Left ventricle myocardium inferior (tissue), 1 donor: Measurements from ENCODE around the gene DCAF6. TPM values are rescaled to one million over a fixed set of nuclear protein-coding genes. Genes with fewer than 3 reads are reported as not detected.
"Not testable (repeated sequence)": the region's sequence is repeated elsewhere in the genome, so short reads cannot be mapped to it uniquely, and the experiment has no call there.

Experiments used
- DNase-seq: peaks from one replicate; pipeline ENCODE4 v3.0.0-alpha.2; 2020
- H3K27ac ChIP-seq: fragments of 200-600 bp; replicated peaks from 2 replicates; pipeline ENCODE4 v1.8.0; 2021
- H3K27me3 ChIP-seq: fragments of 200-600 bp; 2 replicates; pipeline ENCODE4 v1.8.0; 2021; ENCODE audit warnings: low read depth
- H3K36me3 ChIP-seq: fragments of 200-600 bp; 2 replicates; pipeline ENCODE4 v1.8.0; 2021
- H3K4me1 ChIP-seq: fragments of 200-600 bp; 2 replicates; pipeline ENCODE4 v1.8.0; 2021
- H3K4me3 ChIP-seq: fragments of 200-600 bp; 2 replicates; pipeline ENCODE4 v1.8.0; 2021; ENCODE audit warnings: mild to moderate bottlenecking, moderate library complexity
- H3K9me3 ChIP-seq: fragments of 200-600 bp; replicated peaks from 2 replicates; pipeline ENCODE4 v1.8.0; 2021
- intact Hi-C: fragments of 100-400 bp; cut with micrococcal nuclease; formaldehyde crosslinking; loops from one replicate; pipeline ENCODE4 v1.11.0; 2022
- long read RNA-seq: library from polyadenylated mRNA; unstranded; transcript quantifications from one replicate; pipeline ENCODE4 v2.0.0, GENCODE V29; 2021
- total RNA-seq: library from RNA; stranded (reverse); fragmentation: NEBNext Ultra II Directional; extraction: Animal tissue kit (Norgen Biotek cat#: 25700); gene quantifications from one replicate; pipeline ENCODE4 v1.2.1, GENCODE V29; 2021
- TF ChIP-seq, protein P1 (sequence below): fragments of 200-600 bp; IDR thresholded peaks from 2 replicates; pipeline ENCODE4 v1.8.0; 2021; ENCODE audit warnings: antibody characterized with exemption, mild to moderate bottlenecking, borderline replicate concordance
- donor health status: DM: no; HTN: yes; CAD: no; lungs with severe emphysema.

DCAF6 gene, protein sequence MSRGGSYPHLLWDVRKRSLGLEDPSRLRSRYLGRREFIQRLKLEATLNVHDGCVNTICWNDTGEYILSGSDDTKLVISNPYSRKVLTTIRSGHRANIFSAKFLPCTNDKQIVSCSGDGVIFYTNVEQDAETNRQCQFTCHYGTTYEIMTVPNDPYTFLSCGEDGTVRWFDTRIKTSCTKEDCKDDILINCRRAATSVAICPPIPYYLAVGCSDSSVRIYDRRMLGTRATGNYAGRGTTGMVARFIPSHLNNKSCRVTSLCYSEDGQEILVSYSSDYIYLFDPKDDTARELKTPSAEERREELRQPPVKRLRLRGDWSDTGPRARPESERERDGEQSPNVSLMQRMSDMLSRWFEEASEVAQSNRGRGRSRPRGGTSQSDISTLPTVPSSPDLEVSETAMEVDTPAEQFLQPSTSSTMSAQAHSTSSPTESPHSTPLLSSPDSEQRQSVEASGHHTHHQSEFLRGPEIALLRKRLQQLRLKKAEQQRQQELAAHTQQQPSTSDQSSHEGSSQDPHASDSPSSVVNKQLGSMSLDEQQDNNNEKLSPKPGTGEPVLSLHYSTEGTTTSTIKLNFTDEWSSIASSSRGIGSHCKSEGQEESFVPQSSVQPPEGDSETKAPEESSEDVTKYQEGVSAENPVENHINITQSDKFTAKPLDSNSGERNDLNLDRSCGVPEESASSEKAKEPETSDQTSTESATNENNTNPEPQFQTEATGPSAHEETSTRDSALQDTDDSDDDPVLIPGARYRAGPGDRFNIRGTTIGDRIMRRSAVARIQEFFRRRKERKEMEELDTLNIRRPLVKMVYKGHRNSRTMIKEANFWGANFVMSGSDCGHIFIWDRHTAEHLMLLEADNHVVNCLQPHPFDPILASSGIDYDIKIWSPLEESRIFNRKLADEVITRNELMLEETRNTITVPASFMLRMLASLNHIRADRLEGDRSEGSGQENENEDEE
- total RNA-seq = 196 TPM
- long read RNA-seq, transcript DCAF6-201 (19 exons, 3,186 nt) = minor isoform, 22 of 386 reads
- long read RNA-seq, transcript DCAF6-203 (20 exons, 3,302 nt) = major isoform, 84 of 386 reads
- long read RNA-seq, transcript DCAF6-202 (22 exons, 3,349 nt) = minor isoform, 56 of 386 reads
- long read RNA-seq, partial matches to known transcripts = 70 of 386 reads
- long read RNA-seq, other reads (novel, unspliced or antisense) = 154 of 386 reads

DNA sequence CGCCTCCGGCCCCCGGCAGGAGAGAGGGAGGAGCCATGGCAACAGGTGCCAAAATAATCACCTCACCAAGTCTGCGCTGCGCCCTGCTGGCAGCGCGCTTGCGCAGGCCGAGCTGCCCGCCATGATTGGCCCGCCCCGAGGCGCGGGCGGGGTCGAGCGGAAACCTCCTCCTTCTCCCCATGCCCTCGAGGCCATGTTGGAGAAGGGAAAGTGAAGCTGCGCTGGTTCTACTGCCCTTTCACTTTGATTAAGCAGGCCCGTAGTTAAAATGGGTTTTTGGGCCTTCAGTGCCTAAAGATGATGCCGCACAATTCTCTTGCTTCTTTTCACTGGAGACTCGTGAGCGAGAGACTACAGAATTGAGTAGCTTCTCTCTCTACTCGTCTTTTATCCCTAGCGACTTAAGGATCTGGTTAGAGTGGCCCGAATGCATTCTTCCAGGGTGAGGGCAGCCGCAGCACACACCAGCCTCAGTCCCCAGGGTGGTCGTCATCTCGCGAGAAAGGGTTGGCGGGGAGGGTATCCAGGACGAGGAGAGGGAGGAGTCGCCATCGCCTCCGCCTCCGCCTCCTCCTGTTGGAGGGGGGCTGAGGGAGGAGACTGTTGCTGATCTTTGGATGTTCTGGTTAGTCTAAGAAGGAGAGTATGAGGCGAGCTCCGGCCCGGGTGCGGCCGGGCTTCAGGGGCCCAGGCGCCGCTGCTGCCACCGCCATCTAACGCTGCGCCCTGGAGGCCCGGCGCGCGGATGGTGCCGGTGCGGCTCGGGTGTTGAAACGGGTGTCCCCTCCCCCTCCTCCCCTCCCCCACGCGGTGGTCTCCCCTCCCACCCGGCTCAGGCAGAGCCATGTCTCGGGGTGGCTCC, at the start of gene DCAF6:
Gene DCAF6 (plus strand): TSS at position 616 of the 862 bp plus-strand sequence. CDS start 229 bp downstream, at position 845.
- H3K4me3 ChIP-seq = peak within 1 kb of the TSS; percentile 94
- peak within 1 kb of the TSS; percentile 97 for H3K27ac ChIP-seq
- H3K36me3 ChIP-seq = no peaks in the 10 kb centered on the region
- no peaks in the 10 kb centered on the region for H3K9me3 ChIP-seq
- intact Hi-C loops = no loop called here
- no peaks in the 10 kb centered on the region for H3K27me3 ChIP-seq
- peak; percentile 95 for DNase-seq
- TF ChIP-seq, protein P1, sequence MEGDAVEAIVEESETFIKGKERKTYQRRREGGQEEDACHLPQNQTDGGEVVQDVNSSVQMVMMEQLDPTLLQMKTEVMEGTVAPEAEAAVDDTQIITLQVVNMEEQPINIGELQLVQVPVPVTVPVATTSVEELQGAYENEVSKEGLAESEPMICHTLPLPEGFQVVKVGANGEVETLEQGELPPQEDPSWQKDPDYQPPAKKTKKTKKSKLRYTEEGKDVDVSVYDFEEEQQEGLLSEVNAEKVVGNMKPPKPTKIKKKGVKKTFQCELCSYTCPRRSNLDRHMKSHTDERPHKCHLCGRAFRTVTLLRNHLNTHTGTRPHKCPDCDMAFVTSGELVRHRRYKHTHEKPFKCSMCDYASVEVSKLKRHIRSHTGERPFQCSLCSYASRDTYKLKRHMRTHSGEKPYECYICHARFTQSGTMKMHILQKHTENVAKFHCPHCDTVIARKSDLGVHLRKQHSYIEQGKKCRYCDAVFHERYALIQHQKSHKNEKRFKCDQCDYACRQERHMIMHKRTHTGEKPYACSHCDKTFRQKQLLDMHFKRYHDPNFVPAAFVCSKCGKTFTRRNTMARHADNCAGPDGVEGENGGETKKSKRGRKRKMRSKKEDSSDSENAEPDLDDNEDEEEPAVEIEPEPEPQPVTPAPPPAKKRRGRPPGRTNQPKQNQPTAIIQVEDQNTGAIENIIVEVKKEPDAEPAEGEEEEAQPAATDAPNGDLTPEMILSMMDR = no peak
- peaks cover 88% of the 10 kb centered on the region for H3K4me1 ChIP-seq

DNA sequence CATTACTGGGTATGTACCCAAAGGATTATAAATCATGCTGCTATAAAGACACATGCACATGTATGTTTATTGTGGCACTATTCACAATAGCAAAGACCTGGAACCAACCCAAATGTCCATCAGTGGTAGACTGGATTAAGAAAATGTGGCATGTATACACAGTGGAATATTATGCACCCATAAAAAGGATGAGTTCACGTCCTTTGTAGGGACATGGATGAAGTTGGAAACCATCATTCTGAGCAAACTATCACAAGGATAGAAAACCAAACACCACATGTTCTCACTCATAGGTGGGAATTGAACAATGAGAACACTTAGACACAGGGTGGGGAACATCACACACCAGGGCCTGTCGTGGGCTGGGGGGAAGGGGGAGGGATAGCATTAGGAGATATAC, 49.3 kb upstream of the DCAF6 start:
- H3K36me3 ChIP-seq, H3K4me3 ChIP-seq, intact Hi-C loops, DNase-seq, H3K27ac ChIP-seq, H3K27me3 ChIP-seq, H3K9me3 ChIP-seq, H3K4me1 ChIP-seq: not testable (repeated sequence)

DNA sequence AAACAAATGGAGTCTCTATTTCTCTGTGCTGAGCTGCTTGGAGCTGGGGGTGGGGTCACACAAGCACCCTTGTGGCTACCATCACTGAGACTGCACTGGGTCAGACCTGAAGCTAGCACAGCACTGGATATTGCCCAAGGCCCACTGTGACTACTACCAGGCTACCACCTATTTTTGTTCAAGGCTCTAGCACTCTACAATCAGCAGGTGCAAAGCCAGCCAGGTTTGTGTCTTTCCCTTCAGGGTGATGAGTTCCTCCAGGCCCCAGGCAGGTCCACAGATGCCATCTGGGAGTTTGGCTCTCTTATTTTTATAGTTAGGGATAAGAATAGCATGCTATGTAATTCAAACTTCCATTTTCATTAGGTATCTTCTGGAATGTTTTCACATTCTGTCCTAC, 46.1 kb upstream of the DCAF6 start:
- no peaks in the 10 kb centered on the region for H3K27me3 ChIP-seq
- no peaks in the 10 kb centered on the region for H3K4me1 ChIP-seq
- no peak for DNase-seq
- H3K9me3 ChIP-seq = peaks cover 8% of the 10 kb centered on the region
- H3K27ac ChIP-seq = no peak overlapping the region
- intact Hi-C loops = no loop called here
- H3K4me3 ChIP-seq = no peak overlapping the region
- TF ChIP-seq, protein P1 = no peak
- no peaks in the 10 kb centered on the region for H3K36me3 ChIP-seq

DNA sequence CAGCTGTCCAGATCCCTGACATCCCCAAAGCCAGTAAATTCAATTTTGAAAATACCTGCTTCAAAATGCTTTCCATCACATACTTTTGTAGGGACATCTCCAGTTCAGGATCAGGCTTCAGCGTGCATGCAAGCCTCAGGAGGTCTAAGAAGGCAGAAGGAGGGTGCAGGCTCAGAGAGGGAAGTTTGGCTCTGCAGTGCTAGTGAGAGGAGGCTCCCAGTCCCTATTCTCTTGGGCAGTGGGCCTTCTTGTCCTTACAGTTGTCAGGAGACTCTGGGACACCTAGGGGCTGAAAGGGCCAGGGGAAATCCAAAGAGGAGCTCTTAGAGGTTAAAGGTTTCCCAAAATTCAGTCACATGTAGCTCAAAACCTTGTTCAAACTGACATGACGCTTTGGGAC, 42.7 kb upstream of the DCAF6 start:
- Histone ChIP-seq H3K4me1 (peaks cover 2% of the 10 kb centered on the region), H3K27ac (no peak overlapping the region), H3K9me3 (no peaks in the 10 kb centered on the region), H3K27me3 (no peaks in the 10 kb centered on the region), H3K36me3 (no peaks in the 10 kb centered on the region), H3K4me3 (no peak overlapping the region)
- intact Hi-C loops = no loop called here
- DNase-seq = no peak
- TF ChIP-seq, protein P1 = no peak

DNA sequence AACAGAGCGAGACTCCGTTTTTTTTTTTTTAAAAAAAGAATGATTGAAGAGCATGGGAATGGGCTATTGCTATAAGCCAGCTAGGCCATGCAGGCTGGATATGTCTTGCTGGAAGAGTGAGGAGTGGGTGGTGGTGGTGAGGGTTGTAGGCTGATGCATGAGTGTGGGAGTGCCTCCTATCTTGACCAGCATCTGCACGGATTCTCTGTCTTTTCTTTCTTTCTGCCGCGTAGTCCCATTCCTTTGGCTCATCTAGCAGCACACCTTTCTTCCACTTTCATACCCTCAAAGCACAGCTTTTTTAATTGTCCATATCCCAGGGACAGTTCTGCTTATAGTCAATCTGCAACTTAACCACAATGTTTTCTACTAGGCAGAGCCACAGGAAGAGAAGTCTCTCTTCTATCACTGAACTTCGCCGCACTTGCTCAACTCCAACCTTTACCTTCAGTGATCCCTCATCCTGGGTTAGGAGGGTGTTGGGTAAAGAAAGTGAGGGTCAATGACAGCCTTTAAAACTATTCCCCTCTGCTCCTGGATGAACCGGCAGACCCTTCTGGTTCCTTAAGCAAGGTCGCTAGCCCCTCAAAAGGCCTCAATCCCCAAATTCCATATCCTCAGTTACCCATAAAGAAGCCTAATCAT, 37.8 kb upstream of the DCAF6 start:
- Histone ChIP-seq H3K27me3 (no peaks in the 10 kb centered on the region), H3K27ac (no peak overlapping the region)

More for the DNA sequence above, 37.8 kb upstream of the DCAF6 start:
- no peak overlapping the region for H3K4me3 ChIP-seq
- intact Hi-C loops = no loop called here
- H3K36me3 ChIP-seq = no peaks in the 10 kb centered on the region
- TF ChIP-seq, protein P1 = no peak
- H3K4me1 ChIP-seq = peaks cover 7% of the 10 kb centered on the region
- no peak for DNase-seq
- H3K9me3 ChIP-seq = no peaks in the 10 kb centered on the region
